HepG2 (cell line): ENCODE measurements around the gene CDK5RAP2. TPM values are rescaled to one million over a fixed set of nuclear protein-coding genes. Genes with fewer than 3 reads are reported as not detected.

Source experiments
- CBX5 ChIP-seq: sonication (generic); formaldehyde crosslinking; IDR thresholded peaks from 2 replicates; pipeline ENCODE4 v1.4.0; 2020; ENCODE audit warnings: missing genetic modification reagents, borderline replicate concordance
- HINFP ChIP-seq: sonication (generic); formaldehyde crosslinking; IDR thresholded peaks from 2 replicates; pipeline ENCODE4 v1.4.0; 2020; ENCODE audit warnings: low read depth, mild to moderate bottlenecking, missing genetic modification reagents
- JUN ChIP-seq: sonication (generic); formaldehyde crosslinking; IDR thresholded peaks from 2 replicates; pipeline ENCODE4 v1.4.0; 2020; ENCODE audit warnings: mild to moderate bottlenecking, missing genetic modification reagents
- KDM3A ChIP-seq: IDR thresholded peaks from 2 replicates; pipeline ENCODE4 v1.6.1; 2018; ENCODE audit warnings: low read depth, missing compliant biosample characterization
- MIXL1 ChIP-seq: IDR thresholded peaks from 2 replicates; pipeline ENCODE4 v1.6.1; 2016
- NFE2 ChIP-seq: sonication (generic); formaldehyde crosslinking; IDR thresholded peaks from 2 replicates; pipeline ENCODE4 v1.4.0; 2020; ENCODE audit warnings: missing genetic modification reagents
- NFE2L2 ChIP-seq: fragments of 150-350 bp; IDR thresholded peaks from 2 replicates; pipeline ENCODE4 v1.6.1; 2014; ENCODE audit warnings: low read length
- POGZ ChIP-seq: sonication (generic); formaldehyde crosslinking; IDR thresholded peaks from 2 replicates; pipeline ENCODE4 v1.4.0; 2020; ENCODE audit warnings: mild to moderate bottlenecking, missing genetic modification reagents
- RFXANK ChIP-seq: IDR thresholded peaks from 2 replicates; pipeline ENCODE4 v1.6.1; 2016
- SMARCE1 ChIP-seq: fragments of 450-650 bp; IDR thresholded peaks from 2 replicates; pipeline ENCODE4 v1.6.1; 2017; ENCODE audit warnings: borderline replicate concordance
- SMC3 ChIP-seq: IDR thresholded peaks from 2 replicates; pipeline ENCODE4 v1.6.1; 2011; ENCODE audit warnings: low read length, improper control_type of control experiment
- TAF1 ChIP-seq: sonication (generic); formaldehyde crosslinking; IDR thresholded peaks from 2 replicates; pipeline ENCODE4 v1.4.0; 2020; ENCODE audit warnings: missing genetic modification reagents
- THAP9 ChIP-seq: sonication (generic); formaldehyde crosslinking; IDR thresholded peaks from 2 replicates; pipeline ENCODE4; 2020; ENCODE audit warnings: missing genetic modification reagents, mild to moderate bottlenecking, borderline replicate concordance
- XBP1 ChIP-seq: sonication (generic); formaldehyde crosslinking; IDR thresholded peaks from 2 replicates; pipeline ENCODE4 v1.5.0; 2020; ENCODE audit warnings: missing genetic modification reagents
- YEATS2 ChIP-seq: sonication (generic); formaldehyde crosslinking; IDR thresholded peaks from 2 replicates; pipeline ENCODE4 v1.4.0; 2020; ENCODE audit warnings: missing genetic modification reagents, borderline replicate concordance
- YEATS4 ChIP-seq: sonication (generic); formaldehyde crosslinking; IDR thresholded peaks from 2 replicates; pipeline ENCODE4 v1.4.0; 2020; ENCODE audit warnings: missing genetic modification reagents, borderline replicate concordance
- ZBTB21 ChIP-seq: sonication (generic); formaldehyde crosslinking; IDR thresholded peaks from 2 replicates; pipeline ENCODE4 v1.4.0; 2020; ENCODE audit warnings: missing genetic modification reagents
- ZBTB34 ChIP-seq: sonication (generic); formaldehyde crosslinking; IDR thresholded peaks from 2 replicates; pipeline ENCODE4 v1.8.0; 2022; ENCODE audit warnings: mild to moderate bottlenecking, missing genetic modification reagents
- ZBTB42 ChIP-seq: sonication (generic); formaldehyde crosslinking; IDR thresholded peaks from 2 replicates; pipeline ENCODE4 v1.5.0; 2020; ENCODE audit warnings: mild to moderate bottlenecking, missing genetic modification reagents
- ZNF136 ChIP-seq: sonication (generic); formaldehyde crosslinking; IDR thresholded peaks from 2 replicates; pipeline ENCODE4 v1.8.1; 2022; ENCODE audit warnings: low read depth, mild to moderate bottlenecking, moderate library complexity, missing genetic modification reagents
- ZNF232 ChIP-seq: sonication (generic); formaldehyde crosslinking; IDR thresholded peaks from 2 replicates; pipeline ENCODE4 v1.4.0; 2020; ENCODE audit warnings: missing genetic modification reagents, borderline replicate concordance
- ZNF260 ChIP-seq: sonication (generic); formaldehyde crosslinking; IDR thresholded peaks from 2 replicates; pipeline ENCODE4 v1.4.0; 2020; ENCODE audit warnings: missing genetic modification reagents, low read depth, mild to moderate bottlenecking, borderline replicate concordance
- ZNF264 ChIP-seq: sonication (generic); formaldehyde crosslinking; IDR thresholded peaks from 2 replicates; pipeline ENCODE4 v1.4.0; 2020; ENCODE audit warnings: missing genetic modification reagents
- ZNF280B ChIP-seq: sonication (generic); formaldehyde crosslinking; IDR thresholded peaks from 2 replicates; pipeline ENCODE4 v1.5.0; 2020; ENCODE audit warnings: missing genetic modification reagents, mild to moderate bottlenecking, borderline replicate concordance
- polyA plus RNA-seq, 8 experiments: library from polyadenylated mRNA; depleted of rRNA in 3 of 8; stranded (reverse) in 7 of 8; unstranded in 1 of 8; fragments of >200 nt; fragmentation: Illumina TruSeq in 4 of 8; extraction: Trizol in 4 of 8; gene quantifications; 2 replicates each; pipeline versions ENCODE4 v1.2.1 to v1.2.3, GENCODE V29; 2011 to 2016; ENCODE audit warnings: low read depth in 4 of 8, missing spikeins in 1 of 8, mixed read lengths in 1 of 8; ENCODE audit not compliant: insufficient read depth in 1 of 8
- total RNA-seq, 5 experiments: library from RNA; depleted of rRNA; stranded (reverse); fragments of >200 nt; fragmentation: Illumina TruSeq; extraction: Trizol; gene quantifications; 2 replicates each; pipeline ENCODE4 v1.2.3, GENCODE V29; 2016; ENCODE audit warnings: low read depth in 1 of 5

The CDK5RAP2 gene
- total and polyA plus RNA-seq, 2 of the 13 experiments (the other 11 are each of a cell fraction or from before 2014, with no cell fraction given) = 31.8 to 42.2 TPM

- TF ChIP-seq THAP9 (CRISPR knock-in tag) (peak; percentile 88; the same call in 1 of the 2 replicates), XBP1 (CRISPR knock-in tag) (no peak), ZBTB34 (CRISPR knock-in tag) (no peak), SMARCE1 (no peak), TAF1 (CRISPR knock-in tag) (peak; percentile 64; the same call in 1 of the 2 replicates), ZNF232 (CRISPR knock-in tag) (0 out of 2 replicates have a peak, but pooled peaks have one; percentile 46), NFE2L2 (no peak; the same call in 1 of the 2 replicates), NFE2 (CRISPR knock-in tag) (no peak), ZNF136 (CRISPR knock-in tag) (no peak), MIXL1 (peak; percentile 70), ZBTB21 (CRISPR knock-in tag) (no peak), ZNF260 (no peak), ZNF280B (CRISPR knock-in tag) (no peak), ZNF264 (CRISPR knock-in tag) (peak; percentile 46; the same call in 1 of the 2 replicates), KDM3A (CRISPR knock-in tag) (no peak), JUN (CRISPR knock-in tag) (0 out of 2 replicates have a peak, but pooled peaks have one; percentile 41), ZBTB42 (CRISPR knock-in tag) (no peak), HINFP (CRISPR knock-in tag) (peak; percentile 49; the same call in 1 of the 2 replicates), SMC3 (no peak), YEATS4 (peak; percentile 39; the same call in 1 of the 2 replicates), CBX5 (CRISPR knock-in tag) (no peak; the same call in 1 of the 2 replicates), YEATS2 (CRISPR knock-in tag) (peak; percentile 65; the same call in 1 of the 2 replicates), RFXANK (CRISPR knock-in tag) (0 out of 2 replicates have a peak, but pooled peaks have one; percentile 50), POGZ (CRISPR knock-in tag) (peak; percentile 92)
These were observed at the start of gene CDK5RAP2 (continued) for GRCh38 chr9:120580051-120580896.
